ENCODE results near the gene OR10H5. TPM values are rescaled to one million over a fixed set of nuclear protein-coding genes. Genes with fewer than 3 reads are reported as not detected.
"Not testable (repeated sequence)": the region's sequence is repeated elsewhere in the genome, so short reads cannot be mapped to it uniquely, and the experiment has no call there.

OR10H5 gene
- total and polyA plus RNA-seq, 10 of the 15 experiments (the other 5 are each of a cell fraction or from before 2014, with no cell fraction given), result not detected

- TF ChIP-seq ZNF687 (IDR thresholded peaks at IDR 0.05) (no peak), HDAC2 (IDR thresholded peaks at IDR 0.05) (no peak), NFYB (IDR thresholded peaks at IDR 0.05; ENCODE audit: insufficient read depth, low read depth, low read length) (no peak), BCL11A (IDR thresholded peaks at IDR 0.05; ENCODE audit: low read depth, low read length) (no peak), MTA3 (IDR thresholded peaks at IDR 0.05; ENCODE audit: borderline replicate concordance, low read length) (no peak), BCL3 (IDR thresholded peaks at IDR 0.05; ENCODE audit: borderline replicate concordance, insufficient read depth, low read depth, low read length, poor library complexity, severe bottlenecking) (no peak), SMAD5 (IDR thresholded peaks at IDR 0.05; ENCODE audit: low read depth) (no peak)
These were observed 50.9 kb downstream of the OR10H5 start (continued) for GRCh38 chr19:15838351-15838750.

- intact Hi-C loops (cut with micrococcal nuclease; ENCODE audit: unreplicated experiment), result not testable (repeated sequence)
These were observed 52.4 kb downstream of the OR10H5 start for GRCh38 chr19:15839888-15840287.

More at GRCh38 chr19:15839888-15840287, 52.4 kb downstream of the OR10H5 start:
- H3K36me3 ChIP-seq (ENCODE audit: control insufficient read depth in 2 of 2, insufficient read depth in 2 of 2, low read length in 1 of 2); in situ Hi-C loops (cut with MboI); H2AFZ ChIP-seq (ENCODE audit: control insufficient read depth, low read depth, low read length); H3K4me3 ChIP-seq; H4K20me1 ChIP-seq (ENCODE audit: control insufficient read depth, insufficient read depth); FAIRE-seq; BruUV-seq (replicated peaks); H3K4me1 ChIP-seq (ENCODE audit: control insufficient read depth, insufficient read depth, low read length); H3K9ac ChIP-seq (ENCODE audit: control insufficient read depth, insufficient read depth, low read length); H3K9me3 ChIP-seq (replicated peaks; ENCODE audit: control insufficient read depth, insufficient read depth, low read length); POLR2A ChIA-PET; ATAC-seq; H3K79me2 ChIP-seq (ENCODE audit: control insufficient read depth, insufficient read depth, low read length); RAD21 ChIA-PET (ENCODE audit: unreplicated experiment); DNase-seq (ENCODE audit: low read depth, low spot score); H3K27me3 ChIP-seq (replicated peaks in 1 of 2; ENCODE audit: control insufficient read depth in 2 of 2, insufficient read depth in 2 of 2, low read length in 1 of 2); SMC1A ChIA-PET (ENCODE audit: uncharacterized antibody, unreplicated experiment); H3K27ac ChIP-seq (ENCODE audit: control insufficient read depth, insufficient read depth); CTCF ChIA-PET; H3K4me2 ChIP-seq (ENCODE audit: control insufficient read depth, insufficient read depth): not testable (repeated sequence)
- WGBS (ENCODE audit: insufficient coverage, insufficient replicate concordance, low lambda C conversion rate, missing lambda C conversion rate), result 46% methylated on average over 4 of the region's 4 CpGs
